ENCODE data around the gene NPAS3. TPM values are rescaled to one million over a fixed set of nuclear protein-coding genes. Genes with fewer than 3 reads are reported as not detected.

Gene NPAS3
- total RNA-seq, 1 experiment from 2014 or later, result 15.6 TPM

GRCh38 chr14:33650430-33650829 is 711.8 kb downstream of the NPAS3 start:
- no peaks in the 10 kb centered on the region for H3K4me1 ChIP-seq (ENCODE audit: insufficient read depth, low read length, poor library complexity, severe bottlenecking)
- ChIA-PET CTCF (no interaction called here), POLR2A (ENCODE audit: low non-redundant PET) (no interaction called here)
- BruUV-seq (replicated peaks), result no TSS peak
- intact Hi-C loops (cut with micrococcal nuclease; ENCODE audit: unreplicated experiment), result no loop called here
- H3K9me3 ChIP-seq (ENCODE audit: low read depth, low read length, poor library complexity, severe bottlenecking), result no peaks in the 10 kb centered on the region
- no peak for DNase-seq (ENCODE audit: low spot score)
- TF ChIP-seq EZH2 (IDR thresholded peaks at IDR 0.05; ENCODE audit: borderline replicate concordance, low read depth, low read length, poor library complexity, severe bottlenecking) (no peak), CTCF (conservative IDR thresholded peaks at IDR 0.05; ENCODE audit: low read depth, low read length) (no peak)
- no peak overlapping the region for H3K27ac ChIP-seq (ENCODE audit: low read depth, low read length, poor library complexity, severe bottlenecking)
- no peak overlapping the region for H3K4me3 ChIP-seq (ENCODE audit: low read depth, low read length, poor library complexity, severe bottlenecking)
- H3K36me3 ChIP-seq (ENCODE audit: insufficient read depth, low read length, poor library complexity, severe bottlenecking), result no peaks in the 10 kb centered on the region
- no peaks in the 10 kb centered on the region for H3K27me3 ChIP-seq (replicated peaks; ENCODE audit: insufficient read depth, low read depth, low read length, poor library complexity)

- H3K27ac ChIP-seq (ENCODE audit: low read depth, low read length, poor library complexity, severe bottlenecking), result no peak overlapping the region
- intact Hi-C loops (cut with micrococcal nuclease; ENCODE audit: unreplicated experiment), result no loop called here
- BruUV-seq (replicated peaks), result no TSS peak
- H3K4me3 ChIP-seq (ENCODE audit: low read depth, low read length, poor library complexity, severe bottlenecking), result no peak overlapping the region
- no peaks in the 10 kb centered on the region for H3K27me3 ChIP-seq (replicated peaks; ENCODE audit: insufficient read depth, low read depth, low read length, poor library complexity)
- no peaks in the 10 kb centered on the region for H3K36me3 ChIP-seq (ENCODE audit: insufficient read depth, low read length, poor library complexity, severe bottlenecking)
- CTCF ChIA-PET, result no interaction called here
- TF ChIP-seq EZH2 (IDR thresholded peaks at IDR 0.05; ENCODE audit: borderline replicate concordance, low read depth, low read length, poor library complexity, severe bottlenecking) (no peak), CTCF (conservative IDR thresholded peaks at IDR 0.05; ENCODE audit: low read depth, low read length) (no peak)
- no peaks in the 10 kb centered on the region for H3K4me1 ChIP-seq (ENCODE audit: insufficient read depth, low read length, poor library complexity, severe bottlenecking)
- no peaks in the 10 kb centered on the region for H3K9me3 ChIP-seq (ENCODE audit: low read depth, low read length, poor library complexity, severe bottlenecking)
- POLR2A ChIA-PET (ENCODE audit: low non-redundant PET), result no interaction called here
- DNase-seq (ENCODE audit: low spot score), result no peak
These were observed 714.1 kb downstream of the NPAS3 start for GRCh38 chr14:33652566-33653307.

DNA sequence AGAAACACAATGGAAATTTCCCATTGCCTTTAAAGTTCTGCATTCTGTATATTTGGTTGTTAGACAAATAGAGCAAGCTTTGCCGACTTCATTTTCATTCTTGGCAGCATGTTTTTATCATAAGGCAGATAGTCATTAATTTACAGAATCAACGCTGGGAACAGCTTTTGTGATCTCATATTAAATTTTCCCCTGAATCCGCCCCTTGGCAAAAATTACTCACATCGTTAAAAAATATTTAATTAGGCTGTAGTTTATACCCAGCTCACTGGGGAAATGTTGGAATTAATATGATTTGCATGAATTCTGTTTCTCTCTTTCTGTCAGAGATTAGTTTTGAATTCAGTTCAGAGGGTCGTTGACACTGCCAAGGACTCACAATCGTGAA is 714.6 kb downstream of the NPAS3 start:
- H3K36me3 ChIP-seq (ENCODE audit: insufficient read depth, low read length, poor library complexity, severe bottlenecking), result no peaks in the 10 kb centered on the region
- POLR2A ChIA-PET (ENCODE audit: low non-redundant PET), result no interaction called here
- BruUV-seq (replicated peaks), result no TSS peak
- H3K27ac ChIP-seq (ENCODE audit: low read depth, low read length, poor library complexity, severe bottlenecking), result no peak overlapping the region
- H3K27me3 ChIP-seq (replicated peaks; ENCODE audit: insufficient read depth, low read depth, low read length, poor library complexity), result no peaks in the 10 kb centered on the region
- CTCF ChIA-PET, result no interaction called here
- H3K4me1 ChIP-seq (ENCODE audit: insufficient read depth, low read length, poor library complexity, severe bottlenecking), result no peaks in the 10 kb centered on the region
- H3K4me3 ChIP-seq (ENCODE audit: low read depth, low read length, poor library complexity, severe bottlenecking), result no peak overlapping the region
- no peaks in the 10 kb centered on the region for H3K9me3 ChIP-seq (ENCODE audit: low read depth, low read length, poor library complexity, severe bottlenecking)
- intact Hi-C loops (cut with micrococcal nuclease; ENCODE audit: unreplicated experiment), result no loop called here
- DNase-seq (ENCODE audit: low spot score), result no peak
- TF ChIP-seq CTCF (conservative IDR thresholded peaks at IDR 0.05; ENCODE audit: low read depth, low read length) (no peak), EZH2 (IDR thresholded peaks at IDR 0.05; ENCODE audit: borderline replicate concordance, low read depth, low read length, poor library complexity, severe bottlenecking) (no peak)
